HG03354 (cell line): ENCODE results near the gene TNS2.
"Not testable (repeated sequence)": the region's sequence is repeated elsewhere in the genome, so short reads cannot be mapped to it uniquely, and the experiment has no call there.

ENCODE experiments used
- ATAC-seq: cut with Tn5 transposase; IDR thresholded peaks from one replicate; pipeline ENCODE4 v1.9.1; 2021; ENCODE audit warnings: mild to moderate bottlenecking; ENCODE audit not compliant: unreplicated experiment, poor library complexity, severe bottlenecking

TNS2 gene

GRCh38 chr12:53082637-53083175, 32.8 kb downstream of the TNS2 start:
- no peak for ATAC-seq

GRCh38 chr12:53086361-53086760, 36.5 kb downstream of the TNS2 start:
- no peak for ATAC-seq

- ATAC-seq: no peak
These were observed 40.2 kb downstream of the TNS2 start for GRCh38 chr12:53090105-53090504.

GRCh38 chr12:53090554-53090953, 40.7 kb downstream of the TNS2 start:
- no peak for ATAC-seq

- no peak for ATAC-seq
These were observed 41.9 kb downstream of the TNS2 start for GRCh38 chr12:53091756-53092155.

GRCh38 chr12:53093777-53094393, 44.0 kb downstream of the TNS2 start:
- ATAC-seq: no peak

GRCh38 chr12:53094394-53094787, 44.5 kb downstream of the TNS2 start:
- ATAC-seq: no peak

- not testable (repeated sequence) for ATAC-seq
These were observed 45.1 kb downstream of the TNS2 start for GRCh38 chr12:53094796-53095595.

GRCh38 chr12:53095596-53095895, 45.7 kb downstream of the TNS2 start:
- not testable (repeated sequence) for ATAC-seq

- no peak for ATAC-seq
These were observed 46.4 kb downstream of the TNS2 start for GRCh38 chr12:53096089-53096741.

- ATAC-seq: no peak
These were observed 46.9 kb downstream of the TNS2 start for GRCh38 chr12:53096759-53097158.

- ATAC-seq: no peak
These were observed 47.3 kb downstream of the TNS2 start for GRCh38 chr12:53097207-53097563.

GRCh38 chr12:53097564-53098353, 47.9 kb downstream of the TNS2 start, which contains the start of gene IGFBP6:
Gene IGFBP6 (plus strand): TSS chr12:53097667. CDS start chr12:53097718, 51 bp downstream.
- ATAC-seq: no peak

- no peak for ATAC-seq
These were observed 48.6 kb downstream of the TNS2 start for GRCh38 chr12:53098354-53098981.

- no peak for ATAC-seq
These were observed 49.4 kb downstream of the TNS2 start for GRCh38 chr12:53099071-53099882.

GRCh38 chr12:53100466-53101151, 50.7 kb downstream of the TNS2 start:
- no peak for ATAC-seq

- no peak for ATAC-seq
These were observed 51.4 kb downstream of the TNS2 start for GRCh38 chr12:53101266-53101665.
